HG02763 (cell line): Measurements from ENCODE around the gene FAM120AOS.
"Not testable (repeated sequence)": the region's sequence is repeated elsewhere in the genome, so short reads cannot be mapped to it uniquely, and the experiment has no call there.

Experiments used
- ATAC-seq: cut with Tn5 transposase; IDR thresholded peaks from one replicate; pipeline ENCODE4 v1.9.1; 2021; ENCODE audit warnings: mild to moderate bottlenecking, moderate library complexity; ENCODE audit not compliant: unreplicated experiment

FAM120AOS gene

DNA sequence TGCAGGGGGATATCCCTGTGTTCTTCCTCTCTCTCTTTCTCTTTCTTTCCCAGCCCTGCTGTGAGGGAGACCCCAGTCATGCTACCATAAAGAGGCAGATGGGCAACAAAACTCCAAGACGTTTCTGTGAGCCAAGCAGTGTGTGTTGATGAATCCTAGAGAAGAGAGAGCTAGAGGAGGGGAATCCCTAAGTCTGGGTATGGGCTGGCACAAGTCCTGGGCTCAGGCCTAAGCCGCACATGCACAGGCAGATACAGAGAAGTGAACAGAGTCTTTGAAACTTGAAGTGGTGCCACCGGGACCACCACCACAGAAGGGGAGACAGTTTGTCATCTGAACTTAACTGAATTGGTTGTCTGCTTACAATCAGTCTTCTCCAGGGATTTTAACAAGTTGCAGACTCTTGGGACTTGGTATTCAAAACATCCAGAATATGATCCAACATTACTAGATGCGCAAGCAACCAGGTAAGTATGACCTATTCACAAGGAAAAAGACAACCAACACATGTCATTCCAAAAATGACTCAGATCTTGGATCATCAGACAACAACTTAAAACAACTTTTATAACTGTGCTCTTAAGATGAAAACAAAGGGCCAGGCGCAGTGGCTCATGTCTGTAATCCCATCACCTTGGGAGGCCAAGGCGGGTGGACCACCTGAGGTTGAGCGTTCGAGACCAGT is 12.3 kb downstream of the FAM120AOS start:
- no peak for ATAC-seq

DNA sequence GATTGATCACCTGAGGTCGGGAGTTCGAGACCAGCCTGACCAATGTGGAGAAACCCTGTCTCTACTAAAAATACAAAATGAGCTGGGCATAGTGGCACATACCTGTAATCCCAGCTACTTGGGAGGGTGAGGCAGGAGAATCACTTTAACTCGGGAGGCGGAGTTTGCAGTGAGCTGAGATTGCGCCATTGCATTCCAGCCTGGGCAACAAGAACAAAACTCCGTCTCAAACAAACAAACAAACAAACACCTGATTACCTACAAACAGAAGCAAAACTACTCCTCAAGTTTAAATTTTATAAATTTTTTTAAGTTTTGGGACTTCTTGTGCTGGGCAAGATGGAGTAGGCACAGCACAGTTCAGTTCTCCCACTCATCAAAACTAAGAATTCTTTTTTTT is 14.1 kb downstream of the FAM120AOS start:
- ATAC-seq = not testable (repeated sequence)

DNA sequence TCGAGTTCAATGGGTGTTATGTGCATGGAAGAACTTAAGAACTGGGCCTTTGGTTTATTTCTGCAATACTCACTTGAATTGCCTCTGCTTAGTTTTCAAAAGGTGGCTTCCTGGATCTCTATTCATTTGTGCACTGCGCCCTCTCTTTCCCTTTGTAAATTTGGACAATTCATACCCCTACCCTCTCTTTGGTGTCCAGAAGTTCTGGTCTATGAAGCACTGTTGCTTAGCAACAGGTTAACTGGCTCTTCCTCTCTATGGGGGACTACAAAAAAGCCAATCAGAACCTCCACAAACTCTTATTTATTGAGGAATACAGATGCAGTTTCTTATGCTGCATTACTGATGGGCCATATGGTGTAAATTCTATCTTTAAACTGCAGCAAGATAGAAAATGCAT is 15.4 kb downstream of the FAM120AOS start:
- no peak for ATAC-seq

DNA sequence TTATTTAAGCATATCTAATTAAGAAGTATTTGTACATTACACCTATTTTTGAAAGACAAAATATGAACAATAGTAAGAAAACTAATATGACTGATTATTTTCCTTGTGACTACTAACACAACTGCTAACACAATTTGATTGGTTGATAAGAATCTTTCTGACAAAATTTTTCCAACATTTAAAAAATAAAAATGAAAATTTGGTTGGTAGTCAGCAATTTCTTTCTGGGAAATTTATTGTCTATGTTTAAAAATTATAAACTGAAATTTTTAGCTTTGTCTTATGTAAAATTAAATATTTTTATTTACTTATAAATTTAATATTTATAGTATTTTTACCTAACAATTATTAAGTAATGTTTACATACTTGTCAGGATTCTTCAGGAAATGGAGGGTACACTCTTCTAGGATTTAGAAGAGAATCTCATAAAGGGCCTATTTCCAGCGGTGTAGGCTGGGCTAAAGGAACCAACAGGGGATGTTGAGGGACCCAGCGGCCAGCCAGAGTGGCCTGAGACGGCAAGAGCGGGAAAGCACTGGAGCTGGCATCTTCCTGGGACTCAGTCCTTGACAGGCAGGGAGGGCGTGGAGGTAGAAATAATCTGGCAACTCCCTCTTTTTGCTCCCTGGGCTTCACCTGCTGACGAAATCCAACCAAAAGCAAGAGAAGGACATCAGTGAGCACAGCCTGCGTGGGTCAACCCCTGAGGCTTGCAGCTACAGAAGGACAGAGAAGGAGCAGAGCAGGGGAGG is 16.6 kb downstream of the FAM120AOS start:
- no peak for ATAC-seq

DNA sequence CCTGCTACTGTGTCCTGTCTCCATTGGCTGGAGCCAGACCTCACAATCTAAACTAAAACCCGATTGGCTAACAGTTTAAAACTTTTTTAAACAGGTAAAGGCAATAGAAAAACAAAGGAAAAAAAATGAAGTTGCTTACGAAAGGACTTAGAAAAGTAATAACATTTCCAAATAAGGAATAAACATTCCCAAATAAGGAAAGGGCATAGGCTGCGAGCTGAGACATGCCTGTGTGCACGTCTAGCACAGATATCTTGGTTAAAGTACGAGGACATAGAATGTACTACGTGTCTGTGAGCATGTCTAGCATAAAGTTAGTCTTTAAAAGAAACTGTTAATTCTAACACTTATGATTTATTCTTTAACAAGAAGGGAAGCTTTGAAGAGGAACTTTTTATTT is 17.2 kb downstream of the FAM120AOS start:
- no peak for ATAC-seq

DNA sequence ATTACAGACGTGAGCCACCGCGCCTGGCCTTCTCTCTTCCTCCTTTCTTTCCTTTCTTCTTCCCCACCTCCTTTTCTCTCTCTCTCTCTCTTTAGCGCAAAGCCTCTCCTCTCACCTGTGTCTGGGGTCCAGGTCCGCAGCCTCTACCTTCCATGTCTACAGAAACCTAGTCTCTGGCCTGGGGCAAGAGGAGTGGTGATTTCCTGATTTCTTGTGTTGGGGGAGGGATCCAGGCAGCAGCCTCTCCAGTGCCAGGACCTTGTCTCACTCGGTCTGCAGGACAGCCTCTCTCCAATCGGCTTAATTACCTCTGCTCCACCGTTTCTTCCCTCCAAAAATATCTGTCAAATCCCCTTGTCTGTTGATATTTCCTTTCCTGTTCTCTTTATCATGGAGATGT is 18.0 kb downstream of the FAM120AOS start:
- no peak for ATAC-seq

DNA sequence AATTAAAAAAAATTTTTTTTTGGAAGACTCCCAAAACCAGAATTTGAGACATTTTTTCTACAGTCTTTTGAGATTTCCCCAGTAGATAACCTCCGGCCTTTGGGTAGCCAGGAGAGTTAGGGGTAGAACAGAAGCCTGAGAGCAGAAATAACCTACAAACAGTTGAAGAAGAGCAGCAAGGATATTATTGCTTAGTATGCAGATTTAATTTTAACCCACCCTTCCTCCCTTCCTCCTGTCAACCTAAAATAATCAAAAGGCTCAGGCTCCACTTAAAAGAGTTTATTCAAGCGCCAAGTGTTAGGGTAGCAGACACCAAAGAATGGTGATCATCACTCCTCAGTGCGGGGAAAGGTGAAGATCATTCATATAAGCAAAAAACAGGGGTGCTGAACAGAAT is 19.3 kb downstream of the FAM120AOS start:
- ATAC-seq = no peak

DNA sequence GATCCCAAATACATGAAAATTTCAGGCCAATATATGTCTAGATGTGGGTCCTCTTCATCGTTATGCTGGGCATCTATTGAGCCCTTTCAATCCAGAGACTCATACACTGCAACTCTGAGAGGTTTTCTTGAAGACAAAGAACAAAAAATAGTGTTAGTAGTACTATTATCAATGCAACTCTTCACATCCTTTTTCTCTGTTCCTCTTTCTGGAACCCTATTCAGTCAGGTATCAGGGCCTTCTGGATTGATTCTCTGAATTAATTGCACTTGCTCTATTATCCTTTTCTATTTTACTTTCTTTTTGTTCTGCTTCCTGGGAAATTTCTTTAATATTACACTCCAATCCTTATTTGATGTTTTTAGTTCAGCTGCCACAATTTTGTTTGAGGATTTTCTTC is 20.4 kb downstream of the FAM120AOS start:
- ATAC-seq = no peak

DNA sequence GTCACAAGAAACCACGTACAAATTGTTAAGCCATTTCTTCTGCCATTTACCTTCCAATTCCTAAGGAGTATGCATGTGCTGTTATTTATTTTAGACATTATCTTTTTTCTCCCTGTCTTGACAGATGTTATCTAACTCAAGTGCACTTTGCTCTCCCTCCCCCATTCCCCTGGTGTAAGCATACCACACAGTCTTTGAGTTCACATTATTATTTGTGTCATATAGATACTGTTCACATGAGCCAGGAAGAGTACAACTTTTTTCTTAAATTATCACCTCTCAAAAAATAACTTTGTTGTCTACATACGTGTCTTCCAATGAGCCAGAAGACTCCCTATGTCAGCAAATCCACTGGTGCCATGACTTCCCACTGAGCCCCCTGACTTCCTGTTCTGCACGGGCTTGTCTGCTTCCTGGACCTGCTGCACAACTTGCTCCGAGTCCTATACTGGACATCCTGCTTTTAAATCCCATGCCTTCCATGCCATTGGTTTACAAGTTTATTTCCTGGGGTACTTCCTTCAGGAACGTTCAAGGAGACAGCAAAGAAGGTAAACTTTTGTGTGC is 21.8 kb downstream of the FAM120AOS start:
- ATAC-seq = no peak

DNA sequence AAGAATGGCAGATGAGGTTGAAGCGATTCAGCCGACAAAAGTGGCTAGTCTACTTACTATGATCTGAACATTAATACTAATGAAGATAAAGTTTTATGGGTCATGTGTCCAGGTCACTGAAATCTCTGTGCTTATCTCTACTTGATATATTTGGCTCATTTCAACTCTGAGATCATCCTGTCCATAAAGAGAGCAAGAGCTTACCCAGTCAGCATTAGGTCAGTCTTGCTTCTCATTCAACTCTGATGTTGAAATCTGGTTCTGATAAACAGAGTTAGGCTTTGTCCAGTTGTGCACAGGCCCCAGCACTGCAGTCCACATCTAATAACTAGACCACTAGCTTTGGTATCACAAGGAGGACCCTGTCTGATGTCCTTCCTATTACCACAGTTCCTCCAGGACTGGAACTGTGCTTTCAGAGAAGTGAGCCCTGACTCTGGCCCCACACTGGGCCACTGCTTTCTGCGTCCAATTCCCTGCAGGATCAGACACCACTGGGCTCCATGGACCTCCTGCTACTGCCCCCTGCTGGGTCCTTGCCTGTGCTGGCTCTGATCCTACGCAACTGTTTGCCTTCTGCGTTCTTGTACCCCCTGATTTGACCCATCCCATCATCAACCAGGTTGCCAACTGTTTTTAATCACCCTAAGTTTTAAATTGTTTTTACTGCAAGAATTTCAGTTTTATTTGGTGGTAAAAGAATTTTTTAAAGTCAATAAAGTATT is 25.6 kb downstream of the FAM120AOS start:
- no peak for ATAC-seq

DNA sequence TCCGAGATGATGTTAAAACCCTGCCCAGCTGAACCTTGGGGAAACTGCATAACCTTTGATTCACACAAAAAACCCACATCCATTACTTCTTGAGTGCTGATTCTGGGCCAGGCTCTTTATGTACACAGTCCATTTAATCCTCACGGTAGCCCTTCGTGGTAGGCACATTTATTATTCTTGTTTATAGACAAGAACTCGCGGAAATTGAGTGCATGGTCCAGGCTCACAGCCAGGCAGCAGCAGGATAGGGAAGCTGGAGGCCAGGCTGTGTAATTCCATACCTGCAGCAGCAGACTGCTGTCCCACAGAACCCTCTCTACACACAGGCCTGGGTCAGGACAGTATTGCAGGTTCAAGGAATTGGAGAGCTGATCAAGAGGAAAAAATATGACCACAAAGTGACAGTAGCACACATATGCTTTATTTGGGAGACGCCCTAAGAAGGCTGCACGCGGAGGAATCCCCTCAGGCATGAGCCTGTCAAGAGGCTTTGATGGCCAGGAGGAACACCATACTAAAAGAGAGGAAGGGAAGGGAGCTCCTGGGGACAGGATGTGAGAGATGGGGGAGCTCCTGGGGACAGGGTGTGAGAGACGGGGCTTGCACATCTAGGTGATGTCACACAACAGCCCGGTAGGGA is 30.3 kb downstream of the FAM120AOS start:
- ATAC-seq = no peak

DNA sequence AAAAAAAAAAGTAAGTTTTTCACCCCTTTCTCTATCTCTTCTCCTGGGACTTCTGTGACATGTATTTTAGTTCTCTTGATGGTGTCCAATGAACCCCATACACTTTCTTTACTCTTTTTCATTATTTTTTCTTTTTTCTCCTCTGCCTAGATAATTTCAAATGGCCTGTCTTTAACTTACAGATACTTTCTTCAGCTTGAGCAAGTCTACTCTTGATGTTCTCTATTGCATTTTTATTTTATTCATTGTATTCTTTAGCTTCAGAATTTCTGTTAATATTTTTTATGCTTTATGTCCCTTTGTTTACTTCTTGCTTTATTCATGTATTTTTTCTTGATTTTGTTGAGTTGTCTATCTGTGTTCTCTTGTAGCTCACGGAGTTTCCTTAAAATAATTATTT is 34.4 kb downstream of the FAM120AOS start:
- ATAC-seq = no peak

DNA sequence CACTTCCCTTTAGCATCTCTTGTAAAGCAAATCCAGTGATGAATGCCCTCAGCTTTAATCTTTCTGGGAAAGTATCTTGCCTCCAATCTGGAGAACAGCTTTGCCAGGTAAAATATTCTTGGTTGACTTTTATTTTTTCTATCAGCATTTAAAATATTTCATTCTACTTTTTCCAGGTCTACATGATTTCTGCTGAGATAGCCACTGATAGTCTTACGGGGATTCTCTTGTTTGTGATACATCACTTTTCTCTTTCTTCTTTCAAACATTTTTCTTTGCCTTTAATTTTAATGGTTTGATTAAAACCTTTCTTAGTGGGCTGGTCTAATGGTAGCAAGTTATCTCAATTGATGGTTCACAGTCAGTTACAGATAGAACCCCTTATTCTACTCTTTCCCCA is 35.8 kb downstream of the FAM120AOS start:
- no peak for ATAC-seq

DNA sequence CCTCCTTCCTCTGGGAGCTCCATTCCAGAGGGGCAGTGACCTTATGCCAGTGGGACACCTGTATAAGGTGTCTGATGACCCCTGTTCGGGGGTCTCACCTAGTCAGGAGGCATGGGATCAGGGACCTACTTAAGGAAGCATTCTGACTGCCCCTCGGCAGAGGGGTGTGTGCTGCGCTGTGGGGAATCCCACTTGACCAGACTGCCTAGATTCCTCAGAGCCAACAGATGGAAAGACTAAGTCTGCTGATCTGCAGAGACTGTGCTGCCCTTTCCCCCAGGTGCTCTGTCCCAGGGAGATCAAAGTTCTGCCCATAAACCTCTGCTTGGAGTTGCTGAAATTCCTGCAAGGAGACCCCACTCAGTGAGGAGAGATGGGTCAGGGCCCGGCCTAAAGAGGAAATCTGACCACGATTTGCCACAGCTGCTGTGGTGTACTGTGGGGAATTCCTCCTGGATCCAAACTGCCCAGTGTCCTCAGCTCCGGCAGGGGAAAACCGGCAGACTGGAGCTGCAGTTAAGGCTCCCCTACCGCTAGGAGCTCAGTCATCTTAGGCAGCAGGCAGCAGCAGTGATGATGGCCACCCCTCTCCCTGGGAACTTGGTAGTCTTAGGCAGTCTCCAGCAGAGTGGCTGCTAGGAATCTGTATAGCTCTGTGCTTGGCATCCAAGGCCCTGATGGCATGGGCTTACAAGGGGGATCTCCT is 36.7 kb downstream of the FAM120AOS start:
- no peak for ATAC-seq

DNA sequence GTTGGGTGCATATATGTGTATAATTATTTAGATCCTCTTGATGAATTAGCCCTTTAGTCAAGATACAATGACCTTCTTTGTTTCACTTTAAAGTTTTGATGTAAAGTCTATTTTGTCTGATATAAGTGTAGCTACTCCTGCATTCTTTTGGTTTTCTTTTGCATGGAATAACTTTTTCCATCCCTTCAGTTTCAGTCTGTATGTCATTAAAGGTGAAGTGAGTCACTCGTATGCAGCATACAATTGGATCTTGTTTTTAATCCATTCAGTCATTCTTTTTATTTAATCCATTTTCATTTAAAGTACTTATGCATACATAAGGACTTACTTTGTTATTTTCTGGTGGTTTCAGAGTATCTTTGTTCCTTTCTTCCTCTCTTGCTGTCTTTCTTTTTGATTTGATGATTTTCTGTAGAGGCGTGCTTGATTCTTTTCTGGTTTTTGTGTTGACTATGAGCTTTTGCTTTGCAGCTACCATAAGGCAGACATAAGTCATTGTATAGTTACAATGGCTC is 38.1 kb downstream of the FAM120AOS start:
- no peak for ATAC-seq

DNA sequence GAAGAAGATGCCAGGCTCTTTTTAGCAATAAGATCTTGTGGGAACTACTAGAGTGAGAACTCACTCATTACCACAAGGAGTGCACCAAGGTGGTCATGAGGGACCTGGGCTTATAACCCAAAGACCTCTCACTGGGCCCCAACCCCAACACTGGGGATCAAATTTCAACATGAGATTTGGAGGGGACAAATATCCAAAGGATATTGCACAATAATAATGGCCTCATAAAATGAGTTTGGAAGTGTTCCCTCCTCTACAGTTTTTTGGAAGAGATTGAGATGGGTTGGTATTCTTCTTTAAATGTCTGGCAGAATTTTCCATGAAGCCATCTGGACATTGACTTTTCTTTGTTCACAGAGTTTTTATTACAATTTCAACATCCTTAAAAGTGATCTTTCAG is 39.9 kb downstream of the FAM120AOS start:
- ATAC-seq = no peak

DNA sequence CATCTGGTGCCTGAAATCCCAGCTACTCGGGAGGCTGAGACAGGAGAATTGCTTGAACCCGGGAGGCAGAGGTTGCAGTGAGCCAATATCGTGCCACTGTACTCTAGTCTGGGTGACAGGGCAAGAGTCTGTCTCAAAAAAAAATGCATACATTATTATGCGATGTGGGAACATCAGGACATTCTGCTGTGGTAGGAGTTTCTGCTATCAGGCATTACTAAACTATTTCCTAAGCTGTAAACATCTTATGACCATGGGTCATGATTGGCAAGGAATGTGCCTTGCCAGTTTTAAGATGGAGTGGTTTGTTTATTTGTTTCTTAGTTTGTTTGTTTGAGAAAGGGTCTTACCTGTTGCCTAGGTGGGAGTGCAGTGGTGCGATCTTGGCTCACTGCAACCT is 47.0 kb downstream of the FAM120AOS start:
- no peak for ATAC-seq

DNA sequence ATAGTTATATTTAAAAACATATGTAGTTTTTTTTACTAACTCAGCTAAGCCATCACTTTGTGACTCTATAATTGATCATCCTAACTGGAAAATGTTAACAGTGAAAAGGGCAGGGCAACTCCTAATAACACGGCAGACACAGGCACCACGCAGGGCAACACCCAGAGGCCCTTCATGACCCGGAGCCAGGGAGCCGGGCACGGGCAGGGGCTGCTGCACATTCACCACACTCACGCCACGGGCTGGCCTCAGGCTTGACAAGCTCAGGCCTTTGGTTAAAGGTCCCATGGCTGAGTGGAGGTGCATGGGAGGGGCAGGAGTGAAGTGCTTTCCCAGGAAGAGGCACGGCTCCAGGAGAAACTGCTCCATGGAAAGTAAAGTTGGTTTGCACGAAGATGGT is 54.9 kb downstream of the FAM120AOS start:
- ATAC-seq = no peak

DNA sequence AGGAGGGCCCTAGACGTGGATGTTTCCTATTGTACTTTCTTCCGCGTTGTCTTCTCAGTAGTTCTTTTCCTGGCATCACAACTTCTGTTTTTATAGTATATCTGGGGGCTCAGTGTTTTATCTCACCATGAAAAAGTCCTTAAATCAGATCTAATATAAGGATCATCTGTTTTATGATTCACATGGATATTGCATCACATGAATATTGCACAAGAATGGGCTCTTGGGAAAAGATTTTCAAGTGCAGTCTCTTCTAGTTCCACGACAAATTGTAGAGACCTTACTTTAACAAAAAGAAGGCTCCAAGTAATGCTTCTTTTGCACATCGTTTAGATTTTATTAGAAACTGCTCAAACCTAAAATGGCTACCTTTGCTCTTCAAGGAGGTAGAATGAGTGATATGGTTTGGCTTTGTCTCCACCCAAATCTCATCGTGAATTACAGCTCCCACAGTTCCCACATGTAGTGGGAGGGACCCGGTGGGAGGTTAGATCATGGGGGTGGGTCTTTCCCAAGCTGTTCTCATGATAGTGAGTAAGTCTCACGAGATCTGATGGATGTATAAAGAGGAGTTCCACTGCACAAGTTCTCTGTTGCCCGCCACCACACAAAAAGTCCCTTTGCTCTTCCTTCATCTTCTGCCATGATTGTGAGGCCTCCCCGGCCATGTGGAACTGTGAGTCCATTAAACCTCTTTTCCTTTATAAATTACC is 55.6 kb downstream of the FAM120AOS start:
- no peak for ATAC-seq
